Peyer's patch (tissue), 4 donors: ENCODE measurements around the gene SLC25A26.
"Not testable (repeated sequence)": the region's sequence is repeated elsewhere in the genome, so short reads cannot be mapped to it uniquely, and the experiment has no call there.

Experiments used
- CTCF ChIP-seq, 6 experiments: fragments of 450-650 bp in 4 of 6; fragments of 200-600 bp in 2 of 6; sonication (generic) in 1 of 6; IDR thresholded peaks; one replicate each; pipeline ENCODE4 v1.5.1; 2017 to 2019; ENCODE audit warnings: antibody characterized with exemption in 6 of 6, mild to moderate bottlenecking in 3 of 6, moderate library complexity in 1 of 6
- POLR2A ChIP-seq, 2 donors: fragments of 450-650 bp; IDR thresholded peaks; one replicate each; pipeline ENCODE4 v1.5.1; 2017; ENCODE audit warnings: antibody characterized with exemption in 2 of 2, mild to moderate bottlenecking in 2 of 2, moderate library complexity in 2 of 2

GRCh38 chr3:66306086-66306485 lies 85.3 kb downstream of the SLC25A26 start:
- TF ChIP-seq POLR2A, CTCF (IDR thresholded peaks at IDR 0.05): not testable (repeated sequence)
